CD4-positive, alpha-beta T cell treated with Interleukin-17A for 4 hours (primary cell): Measurements from ENCODE around the gene PAQR8.

ENCODE experiments used
- DNase-seq: peaks from one replicate; pipeline ENCODE4 v3.0.0-alpha.2; 2020; ENCODE audit warnings: mixed read lengths

PAQR8 gene

GRCh38 chr6:52361945-52362442 lies at the start of gene PAQR8:
Gene PAQR8, plus strand, starts transcription at chr6:52362151. Its CDS starts 41,063 bp downstream, at chr6:52403214.
- DNase-seq, result peak; percentile 89

- DNase-seq, result no peak
Measured at GRCh38 chr6:52312461-52312860, 49.5 kb upstream of the PAQR8 start.

- no peak for DNase-seq
Measured at GRCh38 chr6:52314752-52315151, 47.2 kb upstream of the PAQR8 start.

GRCh38 chr6:52317211-52317610 lies 44.7 kb upstream of the PAQR8 start:
- no peak for DNase-seq

GRCh38 chr6:52317841-52318581 lies 43.9 kb upstream of the PAQR8 start:
- DNase-seq, result no peak

- DNase-seq, result no peak
Measured at GRCh38 chr6:52324189-52324588, 37.8 kb upstream of the PAQR8 start.

- no peak for DNase-seq
Measured at GRCh38 chr6:52325695-52326471, 36.1 kb upstream of the PAQR8 start.

GRCh38 chr6:52326540-52327364 lies 35.2 kb upstream of the PAQR8 start:
- DNase-seq, result no peak

GRCh38 chr6:52328303-52328662 lies 33.7 kb upstream of the PAQR8 start:
- no peak for DNase-seq

- DNase-seq, result no peak
Measured at GRCh38 chr6:52328729-52329128, 33.2 kb upstream of the PAQR8 start.

- no peak for DNase-seq
Measured at GRCh38 chr6:52330470-52330869, 31.5 kb upstream of the PAQR8 start.

- DNase-seq, result peak; percentile 44
Measured at GRCh38 chr6:52331793-52332457, 30.0 kb upstream of the PAQR8 start.

GRCh38 chr6:52333840-52334200 lies 28.1 kb upstream of the PAQR8 start:
- peak; percentile 40 for DNase-seq

GRCh38 chr6:52335576-52335975 lies 26.4 kb upstream of the PAQR8 start:
- DNase-seq, result peak; percentile 7

GRCh38 chr6:52336919-52337561 lies 24.9 kb upstream of the PAQR8 start:
- no peak for DNase-seq

GRCh38 chr6:52337633-52338290 lies 24.2 kb upstream of the PAQR8 start:
- DNase-seq, result no peak

- DNase-seq, result no peak
Measured at GRCh38 chr6:52340603-52340880, 21.4 kb upstream of the PAQR8 start.

GRCh38 chr6:52341561-52342260 lies 20.2 kb upstream of the PAQR8 start:
- peak; percentile 9 for DNase-seq

GRCh38 chr6:52345311-52345710 lies 16.6 kb upstream of the PAQR8 start:
- DNase-seq, result no peak

- no peak for DNase-seq
Measured at GRCh38 chr6:52346503-52346902, 15.4 kb upstream of the PAQR8 start.

- DNase-seq, result no peak
Measured at GRCh38 chr6:52347818-52348217, 14.1 kb upstream of the PAQR8 start.
